Effector CD8-positive, alpha-beta T cell (primary cell): Measurements from ENCODE around the gene PARP4.
"Not testable (repeated sequence)": the region's sequence is repeated elsewhere in the genome, so short reads cannot be mapped to it uniquely, and the experiment has no call there.

Experiments
- DNase-seq: peaks from one replicate; lab custom pipeline; 2025; lab: John Stamatoyannopoulos, UW

PARP4 gene

GRCh38 chr13:24452044-24452443 lies 60.5 kb downstream of the PARP4 start:
- DNase-seq, result no peak

GRCh38 chr13:24450530-24450929 lies 62.0 kb downstream of the PARP4 start:
- no peak for DNase-seq

GRCh38 chr13:24444851-24445250 lies 67.7 kb downstream of the PARP4 start:
- not testable (repeated sequence) for DNase-seq

GRCh38 chr13:24443366-24443765 lies 69.2 kb downstream of the PARP4 start:
- no peak for DNase-seq

DNA sequence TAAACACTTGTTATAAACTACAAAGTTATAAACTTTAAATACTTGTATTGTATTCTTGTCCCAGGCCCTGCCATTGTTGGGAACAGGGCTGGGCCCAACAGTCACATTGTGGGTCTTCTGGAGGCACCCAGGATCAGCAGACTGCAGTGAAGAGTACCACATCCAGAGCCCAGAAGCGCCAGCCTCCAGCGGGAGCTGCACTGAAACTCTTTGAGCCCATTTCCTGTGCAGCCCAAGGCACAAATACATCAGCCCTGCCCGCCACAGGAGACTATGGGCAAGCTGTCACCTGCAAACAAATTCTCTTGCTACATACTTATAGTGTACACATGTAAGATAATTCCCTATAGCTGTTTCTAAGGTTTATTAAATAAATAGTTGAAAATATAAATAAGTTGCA lies 86.5 kb downstream of the PARP4 start:
- not testable (repeated sequence) for DNase-seq

GRCh38 chr13:24419668-24420067 lies 92.9 kb downstream of the PARP4 start:
- DNase-seq, result not testable (repeated sequence)

GRCh38 chr13:24407844-24408243 lies 104.7 kb downstream of the PARP4 start:
- DNase-seq, result no peak

DNA sequence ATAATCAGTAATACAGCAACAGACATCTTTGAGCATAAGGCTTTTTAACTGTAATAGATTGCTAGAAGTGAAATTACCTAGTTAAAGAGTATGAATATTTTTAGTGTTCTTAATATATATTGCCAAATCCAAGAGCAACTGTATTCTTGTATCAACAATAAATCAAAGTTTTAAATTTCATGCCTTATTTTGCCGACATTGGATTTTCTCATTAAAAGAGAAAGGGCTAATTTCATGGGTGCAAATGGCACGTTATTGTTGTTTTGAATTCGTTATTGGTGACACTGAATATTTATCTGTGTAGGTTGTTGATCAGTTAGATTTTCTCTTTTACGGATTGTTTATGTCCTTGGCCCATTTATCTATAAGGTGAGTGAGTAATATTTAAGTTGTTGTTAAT lies 106.1 kb downstream of the PARP4 start:
- DNase-seq, result no peak

DNA sequence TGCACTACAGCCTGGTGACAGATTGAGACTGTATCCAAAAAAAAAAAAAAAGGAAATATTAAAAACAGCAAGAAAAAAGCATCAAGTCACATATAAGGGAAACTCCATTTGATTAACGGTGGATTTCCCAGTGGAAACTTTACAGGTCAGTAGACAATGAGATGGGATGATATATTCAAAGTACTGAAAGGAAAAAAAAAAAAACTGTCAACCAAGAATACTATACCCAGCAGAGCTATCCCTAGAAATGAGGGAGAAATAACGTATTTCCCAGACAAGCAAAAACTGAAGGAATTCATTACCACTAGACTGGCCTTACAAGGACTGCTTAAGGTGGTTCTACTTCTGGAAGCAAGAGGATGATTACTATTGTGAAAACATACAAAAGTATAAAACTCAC lies 115.8 kb downstream of the PARP4 start:
- DNase-seq, result no peak

- no peak for DNase-seq
Measured at GRCh38 chr13:24392972-24393371, 119.6 kb downstream of the PARP4 start.

DNA sequence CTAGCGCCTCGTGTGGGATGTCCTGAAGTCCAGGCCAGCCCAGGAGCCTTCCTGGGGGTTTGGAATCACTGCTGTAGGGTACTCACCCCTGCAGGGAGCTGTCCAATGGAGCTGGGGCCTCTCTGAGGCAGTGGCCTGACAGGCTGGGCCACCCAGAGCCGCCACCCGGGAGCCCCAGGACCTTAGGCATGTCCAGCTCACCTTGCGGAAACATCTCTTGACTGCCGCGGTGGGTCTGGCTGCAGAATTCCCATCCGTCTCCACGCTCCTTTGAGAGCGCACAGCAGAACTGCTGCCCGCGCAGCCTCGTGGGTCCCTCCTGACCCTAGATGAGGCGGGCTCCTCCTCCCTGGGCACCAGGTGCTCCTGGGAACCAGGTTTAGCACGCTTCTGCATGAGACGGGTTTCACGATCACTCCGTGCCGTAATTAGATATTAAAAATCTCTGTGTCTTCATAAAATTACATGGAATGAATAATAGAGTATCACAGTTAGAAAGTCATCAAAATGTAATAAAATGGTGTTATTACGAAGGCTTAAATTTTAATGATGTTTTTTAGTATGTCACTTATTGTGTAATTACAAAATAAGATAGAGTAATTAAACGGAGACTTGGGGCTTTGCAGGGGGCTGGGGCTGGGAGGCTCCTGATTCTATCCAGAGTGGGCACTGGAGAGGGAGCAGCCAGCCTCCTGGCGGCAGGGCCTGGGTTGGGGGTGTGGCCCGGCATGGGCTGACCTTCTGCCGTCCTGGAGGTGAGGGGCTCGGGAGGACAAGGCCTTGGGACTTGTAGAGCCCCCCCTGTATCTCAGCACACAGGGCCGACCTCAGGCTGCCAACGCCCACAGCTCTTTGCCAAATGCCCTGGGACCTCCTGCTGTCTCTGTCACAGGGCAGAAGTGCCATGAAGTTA lies 120.6 kb downstream of the PARP4 start:
- DNase-seq, result not testable (repeated sequence)

GRCh38 chr13:24390795-24391194 lies 121.8 kb downstream of the PARP4 start:
- not testable (repeated sequence) for DNase-seq

DNA sequence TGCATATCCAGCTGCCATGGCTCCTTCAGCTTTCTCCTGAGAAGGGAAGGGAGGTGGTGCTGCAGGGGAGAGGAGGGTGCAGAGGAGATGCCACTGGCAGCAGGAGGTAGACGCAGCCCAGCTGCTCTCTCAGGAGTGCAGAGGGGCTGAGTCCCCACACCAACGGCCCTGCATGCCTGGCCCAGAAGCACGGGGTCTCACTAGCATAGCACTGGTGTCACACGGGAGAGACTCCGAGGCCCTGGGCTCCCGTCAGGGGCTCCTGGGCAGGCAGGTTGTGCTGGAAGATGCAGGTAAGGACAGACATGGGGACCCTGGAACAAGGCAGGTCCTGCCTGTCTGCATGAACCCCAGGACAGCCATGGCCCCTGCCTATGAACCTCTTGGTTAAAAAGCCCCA lies 123.1 kb downstream of the PARP4 start:
- no peak for DNase-seq

DNA sequence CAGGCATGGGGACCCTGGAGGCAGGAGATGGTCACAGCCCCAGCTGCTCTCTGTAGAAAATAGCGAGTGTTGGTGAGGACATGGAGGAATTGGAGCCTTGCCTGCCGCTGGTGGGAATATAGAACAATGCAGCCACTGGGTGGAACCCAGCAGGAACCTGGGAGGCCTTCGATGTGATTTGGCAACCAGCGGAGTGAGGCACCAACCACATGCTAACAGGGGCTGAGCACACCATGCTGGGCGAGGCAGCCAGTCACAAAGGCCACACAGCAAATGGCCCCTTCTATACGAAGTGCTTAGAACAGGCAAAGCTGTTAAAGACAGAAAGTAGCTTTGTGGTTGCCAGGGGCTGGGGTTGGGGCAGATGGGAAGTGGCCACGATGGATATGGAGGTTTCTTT lies 123.8 kb downstream of the PARP4 start:
- not testable (repeated sequence) for DNase-seq

DNA sequence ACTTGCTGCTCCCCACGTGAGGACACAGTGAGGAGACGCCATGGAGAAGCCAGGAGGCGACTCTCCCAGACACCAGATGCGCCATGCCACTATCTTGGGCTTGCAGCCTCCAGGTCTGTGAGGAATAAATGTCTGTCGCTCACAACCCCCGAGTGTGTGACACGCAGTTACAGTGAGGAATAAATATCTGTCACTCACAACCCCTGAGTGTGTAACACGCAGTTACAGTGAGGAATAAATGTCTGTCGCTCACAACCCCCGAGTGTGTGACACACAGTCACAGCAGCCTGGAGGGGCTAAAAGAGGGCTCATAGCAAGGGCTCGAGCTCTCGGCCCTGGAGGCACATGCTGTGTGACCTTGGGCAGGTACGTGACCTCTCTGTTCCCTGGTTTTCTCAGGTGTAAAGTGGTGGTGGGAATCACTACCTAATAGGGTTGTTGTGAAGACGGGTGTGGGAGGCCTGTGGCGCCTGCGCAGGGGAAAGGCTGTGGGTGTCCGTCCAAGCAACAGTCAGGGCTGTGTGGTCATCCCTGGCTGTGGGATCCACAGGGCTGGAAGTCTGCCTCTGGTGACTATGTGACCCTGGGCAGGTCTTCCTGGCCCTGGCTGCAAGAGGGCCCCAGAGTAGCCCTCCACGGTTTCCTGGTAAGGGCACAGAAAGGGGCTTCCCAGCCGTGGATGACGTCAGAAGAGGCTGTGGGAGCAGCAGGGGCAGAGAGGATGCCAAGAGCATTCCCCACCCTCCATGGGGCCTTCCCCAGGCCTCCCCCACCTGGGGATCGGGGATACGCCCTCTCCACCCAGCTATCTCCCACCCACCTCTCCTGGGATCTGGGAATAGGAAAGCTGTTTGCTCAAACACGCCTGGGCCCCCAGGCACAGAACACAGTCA lies 125.5 kb downstream of the PARP4 start:
- no peak for DNase-seq

- DNase-seq, result no peak
Measured at GRCh38 chr13:24385902-24386301, 126.7 kb downstream of the PARP4 start.

DNA sequence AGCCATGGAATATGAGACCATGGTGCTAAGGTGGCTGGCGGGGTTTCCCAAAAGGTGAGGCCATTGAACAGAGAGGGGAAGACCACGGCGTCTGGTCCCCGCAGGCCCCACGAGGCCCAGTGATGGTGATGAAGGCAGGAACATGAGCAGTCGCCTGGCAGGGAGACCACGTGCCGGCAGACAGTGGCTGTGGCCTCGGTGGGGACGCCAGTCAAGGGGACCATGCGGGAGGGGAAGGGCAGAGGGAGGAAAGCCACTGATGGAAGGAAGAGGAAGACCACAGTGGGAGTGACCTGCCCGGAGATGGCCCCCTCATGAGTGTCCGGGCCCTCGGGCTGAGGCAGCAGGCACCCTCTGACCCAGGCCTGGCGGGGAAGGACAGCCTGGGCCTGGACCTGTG lies 127.6 kb downstream of the PARP4 start:
- not testable (repeated sequence) for DNase-seq

DNA sequence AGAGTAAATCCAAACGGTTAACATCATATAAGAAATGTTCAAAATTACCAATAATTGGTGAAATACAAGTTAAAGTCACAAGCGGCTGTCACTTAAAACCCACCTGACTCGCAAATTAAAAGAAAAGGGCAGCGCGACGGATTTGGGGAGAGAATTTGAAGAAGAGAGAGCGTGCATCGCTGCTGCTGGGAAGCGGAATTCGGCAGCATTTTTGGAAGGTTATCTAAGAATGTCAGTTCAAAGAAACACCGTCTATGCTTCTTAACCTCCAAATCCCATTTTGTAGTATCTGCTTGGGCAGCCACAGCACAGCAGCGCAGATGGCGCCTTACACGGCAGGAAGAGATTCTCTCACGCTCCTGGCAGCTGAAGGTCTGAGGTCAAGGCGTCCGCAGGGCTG lies 128.5 kb downstream of the PARP4 start:
- not testable (repeated sequence) for DNase-seq

- DNase-seq, result no peak
Measured at GRCh38 chr13:24381541-24382265, 130.9 kb downstream of the PARP4 start.

DNA sequence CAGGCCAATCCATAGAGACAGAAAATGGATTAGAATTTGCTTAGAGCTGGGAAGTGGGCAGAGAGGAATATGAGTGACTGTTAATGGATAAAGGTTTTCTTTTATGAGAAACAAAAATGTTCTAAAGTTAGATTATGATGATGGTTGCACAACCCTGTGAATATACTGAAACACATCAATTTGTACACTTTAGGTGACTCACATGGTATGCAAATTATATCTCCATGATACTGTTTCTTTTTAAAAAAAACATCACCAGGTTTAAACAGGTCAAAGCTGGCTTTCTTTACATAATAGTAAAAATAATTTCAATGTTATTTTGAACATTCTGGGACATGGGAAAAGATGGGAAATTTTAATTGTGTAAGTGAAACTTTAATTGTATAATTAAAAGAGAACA lies 131.7 kb downstream of the PARP4 start:
- DNase-seq, result not testable (repeated sequence)

DNA sequence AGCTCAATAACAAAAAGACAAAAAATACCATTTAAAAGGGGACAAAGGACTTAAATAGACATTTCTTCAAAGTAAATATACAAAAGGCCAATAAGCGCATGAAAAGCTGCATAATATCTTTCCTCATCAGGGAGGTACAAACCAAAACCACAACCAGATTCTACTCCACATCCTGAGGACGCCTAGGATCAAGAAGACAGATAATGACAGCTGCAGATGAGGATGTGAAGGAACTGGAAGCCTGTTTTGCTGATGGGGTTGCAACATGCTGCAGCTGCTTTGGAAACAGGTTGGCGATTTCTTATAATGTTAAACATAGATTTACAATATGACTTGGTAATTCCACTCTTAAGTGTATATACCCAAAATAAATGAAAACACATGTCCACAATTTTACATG lies 132.4 kb downstream of the PARP4 start:
- DNase-seq, result not testable (repeated sequence)

DNA sequence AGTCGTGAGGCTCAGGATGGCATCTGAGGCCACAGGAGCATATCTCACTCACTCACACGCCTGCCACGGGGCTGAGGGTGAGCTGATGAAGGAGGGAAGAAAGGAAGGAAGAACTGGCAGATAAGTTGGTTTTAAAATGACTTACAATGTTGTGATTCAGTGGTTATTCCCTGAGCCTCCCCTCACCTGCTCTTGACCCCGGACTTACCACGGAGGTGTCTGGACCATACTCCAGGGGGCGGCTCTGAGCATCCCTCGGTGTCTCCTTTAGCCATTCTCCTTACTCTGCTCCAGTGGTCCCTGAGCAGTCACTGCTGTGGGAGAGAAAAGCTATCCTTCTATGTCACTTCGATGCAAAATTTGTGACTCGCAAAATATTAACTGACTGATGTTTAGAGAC lies 141.3 kb downstream of the PARP4 start:
- not testable (repeated sequence) for DNase-seq
